HG03097 (cell line): ENCODE results near the gene PTGDS.

Source experiments
- ATAC-seq: cut with Tn5 transposase; IDR thresholded peaks from one replicate; pipeline ENCODE4 v1.9.1; 2021; ENCODE audit not compliant: unreplicated experiment, low FRiP score

Gene PTGDS

DNA sequence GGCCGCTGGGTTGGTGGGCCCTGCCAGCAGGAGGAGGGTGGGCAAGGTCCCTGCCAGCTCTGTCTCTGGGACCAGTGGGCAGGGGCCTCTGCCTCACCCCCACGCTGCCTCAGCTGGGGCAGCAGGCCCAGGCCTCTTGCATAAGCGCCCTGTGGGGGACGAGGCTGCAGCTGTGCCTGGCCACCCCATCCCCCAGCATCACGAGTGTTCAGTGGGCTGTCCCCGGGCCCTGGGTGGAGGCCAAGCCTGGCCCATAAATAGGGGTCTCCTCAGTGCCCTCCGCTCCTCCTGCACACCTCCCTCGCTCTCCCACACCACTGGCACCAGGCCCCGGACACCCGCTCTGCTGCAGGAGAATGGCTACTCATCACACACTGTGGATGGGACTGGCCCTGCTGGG, at the start of gene PTGDS:
PTGDS (plus strand) TSS at position 282 of the 400 bp plus-strand sequence; CDS start at position 357, 75 bp downstream.
- ATAC-seq = no peak

GRCh38 chr9:136928591-136928990, 48.7 kb upstream of the PTGDS start:
- ATAC-seq = no peak

GRCh38 chr9:136930014-136930413, 47.3 kb upstream of the PTGDS start:
- no peak for ATAC-seq

GRCh38 chr9:136931611-136932130, 45.6 kb upstream of the PTGDS start:
- no peak for ATAC-seq

- ATAC-seq = no peak
These were observed 43.0 kb upstream of the PTGDS start for GRCh38 chr9:136934277-136934676.

DNA sequence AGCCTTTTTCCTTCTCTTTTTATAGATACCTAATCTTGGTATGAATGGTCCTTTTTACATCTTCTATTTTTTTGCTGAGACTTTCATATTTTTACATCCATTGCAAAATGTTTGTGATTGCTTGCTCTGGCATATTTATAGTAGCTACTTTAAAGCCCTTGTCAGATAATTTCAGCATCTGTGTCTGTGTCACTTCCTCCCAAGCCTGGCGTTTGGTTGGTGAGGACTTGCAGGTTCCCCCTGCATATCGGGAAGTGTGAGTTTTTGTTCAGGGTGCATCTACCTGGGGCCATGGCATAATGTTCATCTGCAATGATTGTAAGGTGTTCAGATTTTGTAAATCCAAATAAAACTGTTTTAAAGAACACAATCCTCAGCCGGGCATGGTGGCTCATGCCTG, 41.7 kb upstream of the PTGDS start:
- no peak for ATAC-seq

GRCh38 chr9:136936645-136937170, 40.6 kb upstream of the PTGDS start:
- no peak for ATAC-seq

- ATAC-seq = no peak
These were observed 39.9 kb upstream of the PTGDS start for GRCh38 chr9:136937186-136938001.

DNA sequence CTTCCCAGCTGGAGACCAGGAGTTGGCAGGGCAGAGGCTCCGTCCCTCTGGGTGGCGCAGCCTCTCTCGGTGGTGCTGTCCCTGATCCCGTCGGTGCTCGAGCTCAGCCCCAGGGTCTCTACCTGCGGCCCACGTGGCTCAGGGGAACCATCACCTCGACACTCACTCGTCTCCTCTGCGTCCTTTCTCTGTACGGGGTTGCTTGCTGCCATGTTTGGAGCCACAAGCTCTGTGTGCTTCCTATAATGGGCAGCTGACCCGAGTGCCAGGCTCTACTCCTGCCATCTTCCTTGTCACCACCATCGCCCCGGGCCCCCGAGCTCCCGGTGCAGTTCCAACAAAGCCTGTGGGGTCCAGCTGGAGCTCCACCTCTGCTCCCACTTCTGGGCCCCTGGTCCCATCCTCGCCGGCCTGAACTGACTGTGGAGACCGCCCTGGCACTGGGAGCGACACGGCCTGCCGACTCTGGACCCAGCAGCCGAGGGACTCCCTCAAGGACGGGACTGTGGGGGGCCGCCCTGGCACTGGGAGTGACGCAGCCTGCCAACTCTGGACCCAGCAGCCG, 37.8 kb upstream of the PTGDS start:
- ATAC-seq = no peak

DNA sequence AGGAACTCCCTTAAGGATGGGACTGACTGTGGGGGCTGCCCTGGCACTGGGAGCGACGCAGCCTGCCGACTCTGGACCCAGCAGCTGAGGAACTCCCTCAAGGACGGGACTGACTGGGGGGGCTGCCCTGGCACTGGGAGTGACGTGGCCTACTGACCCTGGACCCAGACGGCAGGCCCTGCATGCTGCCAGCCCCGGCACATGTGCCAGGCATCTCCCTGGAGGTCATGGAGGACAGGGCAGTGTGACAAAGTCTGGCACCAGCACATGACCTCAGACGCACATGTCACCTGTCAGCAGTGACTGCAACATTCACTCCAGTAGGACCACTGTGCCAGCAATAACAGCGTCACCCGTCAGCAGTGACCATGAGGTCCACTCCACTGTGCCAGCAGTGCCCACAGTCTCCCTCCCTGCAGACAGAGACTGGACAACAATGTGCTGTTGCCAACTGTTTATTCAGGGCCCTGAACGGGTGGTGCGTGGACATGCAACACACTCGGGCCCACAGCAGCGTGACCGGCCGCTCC, 37.2 kb upstream of the PTGDS start:
- no peak for ATAC-seq

- ATAC-seq = no peak
These were observed 36.6 kb upstream of the PTGDS start for GRCh38 chr9:136940526-136941230.

DNA sequence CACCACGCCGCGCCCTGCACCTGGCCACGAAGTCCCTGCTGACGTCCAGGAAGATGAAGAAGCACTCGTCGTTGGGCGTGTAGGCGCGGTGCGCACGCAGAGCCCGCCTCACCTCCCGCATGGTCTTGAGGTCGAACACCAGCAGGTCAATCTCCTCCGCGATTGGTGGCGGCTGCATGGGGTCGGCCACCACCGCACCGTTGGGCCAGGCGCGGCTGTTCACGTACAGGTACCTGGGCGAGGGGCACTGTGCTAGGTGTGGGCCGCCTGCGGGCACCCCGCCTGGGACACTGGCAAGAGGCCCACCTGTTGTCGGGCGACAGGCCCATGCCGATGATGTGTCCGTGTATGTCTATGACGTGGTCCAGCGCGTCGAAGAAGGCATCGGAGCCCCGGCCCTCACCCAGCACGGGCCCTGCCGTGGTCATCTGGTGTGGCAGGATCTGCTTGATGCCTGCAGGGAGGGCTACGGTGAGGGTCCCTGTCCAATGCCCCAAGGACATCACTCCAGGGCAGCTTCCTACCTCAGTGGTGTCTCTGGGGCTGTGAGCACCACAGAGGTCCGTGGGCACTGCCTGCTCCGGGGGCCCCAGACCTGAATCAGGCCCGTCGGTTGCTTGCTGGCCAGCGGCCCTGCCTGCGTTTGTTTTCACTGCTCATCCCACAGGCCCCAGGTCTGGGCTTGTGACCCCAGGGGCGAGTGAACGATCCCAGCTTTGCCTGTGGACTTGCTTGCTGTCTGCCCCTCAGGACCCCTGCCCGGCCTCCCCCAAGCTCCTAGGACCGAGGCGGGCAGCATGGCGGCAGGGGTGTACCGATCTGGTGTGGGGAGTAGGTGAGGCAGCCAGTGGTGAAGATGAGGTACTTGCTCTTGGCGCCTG, 35.8 kb upstream of the PTGDS start:
- ATAC-seq = no peak

DNA sequence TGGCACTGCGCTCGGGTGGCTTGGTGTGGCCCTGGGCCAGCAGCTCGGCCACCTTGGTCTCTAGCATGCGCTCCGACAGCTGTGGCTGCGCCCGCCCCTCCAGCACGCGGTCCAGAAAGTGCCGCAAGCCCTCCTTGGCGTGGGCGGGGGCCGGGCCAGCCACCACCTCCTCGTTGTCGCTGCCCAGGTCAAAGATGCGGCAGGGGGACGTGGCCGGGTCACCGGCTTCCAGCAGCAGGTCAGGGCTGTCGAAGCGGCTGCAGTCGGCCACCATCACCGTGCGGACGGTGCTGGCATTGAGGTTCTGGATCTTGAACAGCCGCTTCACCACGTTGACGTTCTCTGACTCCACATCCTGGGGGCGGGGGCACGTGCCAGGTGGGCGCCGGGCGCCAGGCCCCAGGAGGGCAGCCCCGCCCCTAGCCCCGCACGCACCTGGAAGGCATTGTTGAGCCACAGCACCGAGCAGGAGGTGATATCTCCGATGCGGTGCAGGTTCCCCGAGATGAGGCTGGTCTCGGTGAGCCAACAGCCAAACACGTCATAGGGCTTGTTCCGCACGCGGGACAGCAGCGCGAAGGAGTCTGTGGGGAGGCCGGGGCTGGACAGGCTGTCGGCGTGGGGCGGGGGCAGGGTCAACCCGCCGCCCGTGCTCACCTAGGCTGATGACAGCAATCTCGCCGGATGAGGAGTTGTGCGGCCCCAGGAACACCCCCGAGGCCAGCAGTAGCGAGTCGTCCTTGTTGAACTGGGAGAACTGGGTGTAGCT, 35.0 kb upstream of the PTGDS start:
- ATAC-seq = no peak

GRCh38 chr9:136942881-136943230, 34.4 kb upstream of the PTGDS start:
- no peak for ATAC-seq

GRCh38 chr9:136943291-136944211, 33.8 kb upstream of the PTGDS start:
- peak; percentile 3 for ATAC-seq

DNA sequence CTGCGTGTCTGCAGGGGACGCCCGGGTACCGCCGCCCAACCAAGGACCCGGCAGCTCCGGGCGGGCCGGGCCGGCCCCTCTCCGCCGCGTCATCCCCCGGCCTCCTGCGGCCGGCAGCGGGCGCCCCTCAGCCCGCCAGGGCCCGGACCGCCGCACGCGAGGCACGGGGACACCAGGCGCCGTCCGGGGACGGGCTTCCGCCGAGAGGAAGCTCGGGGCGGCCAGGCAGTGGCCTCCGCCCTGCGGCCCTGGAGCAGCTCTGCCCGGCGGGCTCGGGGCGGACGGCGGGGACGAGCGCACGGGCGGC, 33.1 kb upstream of the PTGDS start:
- ATAC-seq = peak; percentile 35

DNA sequence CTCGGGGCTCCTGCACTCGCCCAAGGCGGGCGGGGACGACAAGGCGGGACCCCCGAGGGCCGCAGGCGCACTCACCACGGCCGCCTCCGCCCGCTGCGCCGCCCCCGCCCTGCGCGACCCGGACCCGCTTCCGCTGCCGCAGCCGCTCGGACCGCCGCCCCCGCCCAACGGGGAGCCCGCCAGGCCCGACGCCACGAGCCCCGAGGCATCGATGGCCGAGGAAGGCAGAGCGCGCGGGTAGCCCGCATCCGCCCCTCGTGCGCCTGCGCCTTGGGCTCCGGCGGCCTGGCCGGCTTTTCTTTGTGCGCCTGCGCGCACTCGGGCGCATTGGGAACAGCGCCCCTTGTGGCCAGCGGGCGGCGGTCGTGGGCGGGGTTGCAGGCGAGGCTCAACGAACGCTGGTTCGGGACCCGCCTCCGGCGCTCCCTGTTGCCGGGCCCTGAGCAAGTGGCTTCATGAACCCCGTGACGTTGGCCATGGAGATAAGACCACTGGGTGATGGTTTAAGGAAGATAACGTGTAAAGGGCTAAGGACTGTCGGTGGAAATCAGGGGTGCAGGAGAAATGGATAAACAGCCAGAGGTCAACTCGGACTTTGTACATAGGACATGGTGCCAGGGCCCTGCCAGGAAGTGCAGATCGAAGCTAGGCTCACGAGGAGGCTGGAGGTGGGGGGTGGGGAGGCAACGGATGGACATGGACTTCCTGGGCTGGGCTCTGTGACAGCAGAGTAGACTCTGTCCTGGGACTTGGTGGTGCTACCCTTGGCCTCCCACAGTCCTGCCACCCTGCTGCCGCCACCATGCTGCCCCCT, 32.6 kb upstream of the PTGDS start, which contains the start of the genes C8G and FBXW5:
C8G (plus strand) TSS at position 725 of the 814 bp plus-strand sequence; CDS start at position 803, 78 bp downstream.
FBXW5 (minus strand) TSS at position 220 of the 814 bp plus-strand sequence. CDS start 655 bp downstream, outside the sequence.
- ATAC-seq = peak; percentile 78
